D721Med (cell line): ENCODE data around the gene NCAM1.

Experiments
- DNase-seq: peaks from one replicate; pipeline ENCODE4 v3.0.0; 2011; ENCODE audit warnings: low spot score; ENCODE audit not compliant: insufficient read length
- FAIRE-seq: peaks from 2 replicates; lab custom pipeline; 2011; peaks lifted over from hg19 to GRCh38; lab: Jason Lieb, UNC
- TF ChIP-seq, protein P1 (sequence below): IDR thresholded peaks from 2 replicates; pipeline ENCODE4 v1.5.1; 2012; ENCODE audit warnings: mild to moderate bottlenecking, control low read depth; ENCODE audit not compliant: insufficient read depth; ENCODE audit errors: missing control alignments

NCAM1 gene

DNA sequence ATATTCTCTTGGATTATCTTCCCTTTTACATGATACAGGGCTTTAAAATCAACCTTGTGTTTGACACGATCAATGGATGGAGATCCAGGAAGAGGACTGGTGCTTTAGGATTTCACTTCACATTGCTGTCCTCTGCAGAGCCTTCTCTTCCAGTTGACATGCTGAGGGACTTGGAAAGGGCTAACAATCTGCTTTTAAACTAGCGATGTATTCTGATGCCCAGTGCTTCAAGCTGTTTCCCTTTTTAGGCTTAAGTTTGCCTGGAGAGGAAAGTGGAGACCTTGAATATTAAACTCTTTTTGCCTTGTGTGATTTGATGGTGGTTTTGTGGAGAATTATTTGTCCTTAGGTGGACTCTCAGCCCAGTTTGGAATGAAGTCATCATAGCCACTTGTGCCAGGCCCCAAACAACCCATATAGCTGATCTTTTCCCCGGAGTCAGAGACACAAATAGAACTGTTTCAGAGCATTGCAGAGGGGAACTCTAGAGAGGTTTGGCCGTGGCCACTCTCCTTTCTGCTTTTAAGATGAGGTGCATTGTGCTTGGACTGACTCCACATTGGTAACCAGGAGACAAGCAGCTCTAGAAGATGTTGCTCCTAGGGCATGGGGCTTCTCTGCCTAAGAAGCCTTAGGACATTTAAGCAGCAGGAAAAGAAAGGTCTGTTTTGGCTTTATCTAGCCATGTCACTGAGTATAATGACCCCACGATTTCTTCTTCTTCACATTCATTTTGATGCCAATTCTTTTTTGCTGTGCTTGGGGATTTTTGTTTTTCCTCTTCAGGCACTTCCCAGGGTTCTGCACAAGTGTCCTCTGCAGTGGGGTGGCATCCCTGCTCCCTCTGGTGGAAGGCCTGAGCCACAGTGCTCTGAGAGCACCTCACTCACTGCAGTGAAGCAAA, 152.8 kb downstream of the NCAM1 start:
- no peak for FAIRE-seq
- TF ChIP-seq, protein P1, sequence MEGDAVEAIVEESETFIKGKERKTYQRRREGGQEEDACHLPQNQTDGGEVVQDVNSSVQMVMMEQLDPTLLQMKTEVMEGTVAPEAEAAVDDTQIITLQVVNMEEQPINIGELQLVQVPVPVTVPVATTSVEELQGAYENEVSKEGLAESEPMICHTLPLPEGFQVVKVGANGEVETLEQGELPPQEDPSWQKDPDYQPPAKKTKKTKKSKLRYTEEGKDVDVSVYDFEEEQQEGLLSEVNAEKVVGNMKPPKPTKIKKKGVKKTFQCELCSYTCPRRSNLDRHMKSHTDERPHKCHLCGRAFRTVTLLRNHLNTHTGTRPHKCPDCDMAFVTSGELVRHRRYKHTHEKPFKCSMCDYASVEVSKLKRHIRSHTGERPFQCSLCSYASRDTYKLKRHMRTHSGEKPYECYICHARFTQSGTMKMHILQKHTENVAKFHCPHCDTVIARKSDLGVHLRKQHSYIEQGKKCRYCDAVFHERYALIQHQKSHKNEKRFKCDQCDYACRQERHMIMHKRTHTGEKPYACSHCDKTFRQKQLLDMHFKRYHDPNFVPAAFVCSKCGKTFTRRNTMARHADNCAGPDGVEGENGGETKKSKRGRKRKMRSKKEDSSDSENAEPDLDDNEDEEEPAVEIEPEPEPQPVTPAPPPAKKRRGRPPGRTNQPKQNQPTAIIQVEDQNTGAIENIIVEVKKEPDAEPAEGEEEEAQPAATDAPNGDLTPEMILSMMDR: peak; percentile 60
- no peak for DNase-seq

DNA sequence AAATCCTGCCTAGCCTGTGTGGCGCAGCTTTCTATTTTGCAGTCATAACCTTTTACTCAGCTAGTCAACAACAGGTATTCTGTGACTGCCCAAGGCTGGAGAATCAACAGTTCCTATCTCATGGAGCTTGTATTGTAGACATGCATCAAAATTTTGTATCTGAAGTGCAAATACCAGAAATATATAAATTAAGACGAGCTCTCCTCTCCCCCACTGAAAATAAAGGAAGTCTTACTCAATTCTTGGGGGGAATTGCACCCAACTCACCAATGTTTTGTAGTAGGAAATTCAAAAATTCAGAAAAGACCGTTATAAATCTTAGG, 153.4 kb downstream of the NCAM1 start:
- no peak for DNase-seq
- FAIRE-seq: no peak
- TF ChIP-seq, protein P1: no peak

DNA sequence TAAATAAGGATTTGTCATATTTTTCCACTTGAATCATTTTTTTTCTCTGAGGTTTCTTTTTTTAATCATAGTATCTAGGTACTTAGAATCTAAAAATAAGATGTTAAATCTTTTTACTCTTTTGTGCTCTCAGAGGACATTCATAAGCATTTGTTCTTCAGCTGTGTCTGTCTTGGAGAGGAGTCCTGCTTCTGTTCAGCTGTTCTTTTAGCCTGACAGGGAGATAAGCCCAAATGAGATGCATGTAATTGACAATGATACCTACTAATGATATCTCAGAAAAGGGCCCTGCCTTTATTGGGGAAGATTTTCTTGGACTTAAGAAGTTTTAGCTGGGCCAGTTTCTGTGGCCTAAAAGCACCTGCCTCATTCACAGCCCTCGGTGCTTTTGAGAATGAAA, 156.9 kb downstream of the NCAM1 start:
- no peak for FAIRE-seq
- TF ChIP-seq, protein P1: no peak
- no peak for DNase-seq

DNA sequence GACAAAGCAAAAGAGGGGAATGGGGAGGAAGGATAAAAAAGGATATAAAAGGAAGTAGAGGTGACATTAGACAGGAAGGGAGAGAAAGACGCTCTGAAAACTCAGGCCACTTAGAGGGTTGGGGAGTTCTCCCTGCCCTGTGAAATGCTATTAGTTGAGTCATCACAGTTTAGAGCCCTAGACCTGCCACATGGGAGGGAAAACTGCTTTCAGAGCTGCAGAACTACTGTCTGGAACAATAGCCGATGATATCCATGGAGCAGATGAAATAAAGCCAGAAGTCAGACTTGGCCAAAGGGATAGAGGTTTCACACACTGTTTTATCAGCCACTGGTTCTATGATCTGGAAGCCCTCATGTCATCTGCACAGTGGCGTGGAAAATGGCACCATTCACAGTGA, 157.9 kb downstream of the NCAM1 start:
- TF ChIP-seq, protein P1: no peak
- DNase-seq (no peak), FAIRE-seq (no peak)

DNA sequence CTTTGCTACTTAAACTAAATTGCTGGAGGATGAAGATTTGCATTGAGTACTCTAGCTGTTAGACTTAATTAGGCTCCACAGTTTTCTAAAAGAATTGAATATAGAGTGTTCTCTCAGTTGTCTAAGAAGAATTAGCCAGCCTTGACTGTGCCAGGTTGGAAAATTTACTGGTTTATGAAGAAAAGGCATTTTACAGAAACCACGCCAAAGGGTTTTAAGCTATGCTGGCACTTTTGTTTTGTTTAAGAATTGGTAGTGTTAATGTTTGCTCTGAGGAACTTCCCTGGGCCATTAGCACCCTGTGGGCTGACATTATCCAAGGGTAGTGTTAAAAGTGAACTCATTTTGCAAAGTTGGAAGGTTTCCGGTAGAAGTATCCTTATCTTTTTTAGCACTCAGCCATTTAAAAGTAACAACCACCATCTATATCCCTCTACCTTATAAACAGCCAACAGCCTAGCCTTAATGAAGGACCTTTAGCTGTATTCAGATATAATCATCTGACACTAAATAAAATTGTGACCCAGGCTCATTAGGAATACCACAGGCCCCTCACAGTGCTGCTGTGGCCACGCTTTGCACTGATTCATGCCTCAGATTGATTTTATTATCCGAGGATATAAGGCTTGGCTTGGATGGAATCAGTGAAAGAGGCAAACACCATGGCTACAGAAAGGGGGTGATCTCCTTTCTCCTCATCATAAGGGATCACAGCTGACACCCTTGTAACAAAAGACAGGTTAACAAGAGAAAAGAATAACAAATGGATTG, 158.9 kb downstream of the NCAM1 start:
- TF ChIP-seq, protein P1: no peak
- DNase-seq: no peak
- no peak for FAIRE-seq

DNA sequence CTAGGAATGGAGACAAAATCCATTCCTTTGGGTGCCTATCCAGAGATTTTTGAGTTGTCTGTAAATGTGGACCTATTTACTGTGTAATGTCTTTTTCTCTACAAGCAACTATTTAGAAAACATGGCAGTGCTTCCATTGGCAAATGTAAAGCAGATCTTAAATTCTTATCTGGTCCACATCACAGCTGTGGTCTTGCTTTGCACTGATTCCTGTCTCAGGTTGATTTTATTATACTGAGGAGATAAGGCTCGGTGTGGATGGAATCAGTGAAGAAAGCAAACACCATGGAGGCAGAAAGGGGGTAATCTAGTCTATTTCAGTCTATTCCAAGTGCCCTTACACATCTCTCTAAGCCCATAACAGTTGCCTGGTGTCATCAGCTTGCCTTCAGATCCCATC, 160.5 kb downstream of the NCAM1 start:
- TF ChIP-seq, protein P1: no peak
- no peak for FAIRE-seq
- no peak for DNase-seq
